Right lobe of liver (tissue), 6 donors: Measurements from ENCODE around the gene FSTL4. TPM values are rescaled to one million over a fixed set of nuclear protein-coding genes. Genes with fewer than 3 reads are reported as not detected.
"Not testable (repeated sequence)": the region's sequence is repeated elsewhere in the genome, so short reads cannot be mapped to it uniquely, and the experiment has no call there.

ENCODE experiments used
- ATAC-seq, 4 donors: fragments of 200-7000 bp; cut with Tn5 transposase; one replicate each; pipeline ENCODE4 v1.9.1; 2020; ENCODE audit warnings: mild to moderate bottlenecking in 4 of 4, moderate library complexity in 4 of 4
- DNase-seq, 3 donors: peaks; one replicate each; pipeline ENCODE4 v3.0.0-alpha.2; 2020
- H3K27ac ChIP-seq, 3 donors: fragments of 200-600 bp; one replicate each; pipeline ENCODE4 v1.8.0; 2022
- H3K27me3 ChIP-seq, 2 donors: fragments of 200-600 bp; one replicate each; pipeline ENCODE4 v1.8.0; 2022
- H3K36me3 ChIP-seq, 4 donors: fragments of 200-600 bp; sonication (generic) in 1 of 4; one replicate each; pipeline versions ENCODE4 v1.5.1 to v1.8.0; 2017 to 2022; ENCODE audit warnings: control low read depth in 1 of 4
- H3K4me1 ChIP-seq, 4 donors: fragments of 200-600 bp; sonication (generic) in 1 of 4; one replicate each; pipeline versions ENCODE4 v1.5.1 to v1.8.0; 2017 to 2022; ENCODE audit warnings: control low read depth in 1 of 4
- H3K4me3 ChIP-seq, 3 donors: fragments of 200-600 bp; one replicate each; pipeline ENCODE4 v1.8.0; 2022
- H3K9me3 ChIP-seq, 4 donors: fragments of 200-600 bp; sonication (generic) in 1 of 4; one replicate each; pipeline versions ENCODE4 v1.5.1 to v1.8.0; 2017 to 2022; ENCODE audit warnings: control low read depth in 1 of 4
- CTCF ChIP-seq, 4 donors: fragments of 200-600 bp in 3 of 4; fragments of 450-650 bp in 1 of 4; IDR thresholded peaks; one replicate each; pipeline versions ENCODE4 v1.5.1 to v1.8.0; 2016 to 2022; ENCODE audit warnings: antibody characterized with exemption in 4 of 4, mild to moderate bottlenecking in 2 of 4
- POLR2A ChIP-seq: fragments of 450-650 bp; IDR thresholded peaks from one replicate; pipeline ENCODE4 v1.6.1; 2017; ENCODE audit warnings: antibody characterized with exemption, mild to moderate bottlenecking
- WGBS: methylation state at CpG from one replicate; pipeline ENCODE4 v1.1.6; 2018; ENCODE audit warnings: low coverage, low lambda C conversion rate; ENCODE audit not compliant: insufficient coverage; ENCODE audit errors: missing lambda C conversion rate; 5-methylcytosine and 5-hydroxymethylcytosine counted together
- intact Hi-C, 2 donors: fragments of 100-400 bp; cut with DNase I; formaldehyde crosslinking; loops; one replicate each; pipeline versions ENCODE4 v1.11.2 to v1.14.1; 2022
- total RNA-seq, 6 experiments: library from RNA; depleted of rRNA in 2 of 6; stranded (reverse); fragments of >200 nt in 2 of 6; fragmentation: NEBNext Ultra II Directional in 3 of 6; extraction: Animal tissue kit (Norgen Biotek cat#: 25700) in 3 of 6; gene quantifications; one replicate each; pipeline versions ENCODE4 v1.1.0 to v1.2.4, GENCODE V29; 2016 to 2023
- donor health status: DM: no; HTN: yes; CAD: no.
- donor health status: DM: no; HTN: no; CAD: no.
- donor health status: DM: no; HTN: no; CAD: no.
- donor health status: DM: no; HTN: yes; CAD: no.
- donor health status: DM: no; HTN: yes; CAD: no.

FSTL4 gene
- total RNA-seq, 6 experiments from 2014 or later, result 0.62 to 1.3 (median 0.80) TPM; not detected in 3

- Histone ChIP-seq H3K27ac (no peak overlapping the region), H3K27me3 (no peaks in the 10 kb centered on the region), H3K9me3 (no peaks in the 10 kb centered on the region), H3K36me3 (no peaks in the 10 kb centered on the region), H3K4me3 (no peak overlapping the region), H3K4me1 (no peaks in the 10 kb centered on the region)
- TF ChIP-seq POLR2A (no peak), CTCF (IDR thresholded peaks at IDR 0.05) (no peak)
- 100% methylated on average over 1 of the region's 10 CpGs for WGBS
- intact Hi-C loops, result no loop called here
- ATAC-seq (no peak), DNase-seq (no peak)
Observed at GRCh38 chr5:133449181-133449580, 163.2 kb downstream of the FSTL4 start.

- Histone ChIP-seq H3K27me3 (no peaks in the 10 kb centered on the region), H3K9me3 (no peaks in the 10 kb centered on the region), H3K36me3 (no peaks in the 10 kb centered on the region), H3K4me3 (no peak overlapping the region), H3K27ac (no peak overlapping the region), H3K4me1 (no peaks in the 10 kb centered on the region)
- DNase-seq (no peak), ATAC-seq (no peak)
- intact Hi-C loops, result no loop called here
- TF ChIP-seq CTCF (IDR thresholded peaks at IDR 0.05) (no peak), POLR2A (no peak)
- WGBS, result 55% methylated on average over 6 of the region's 9 CpGs
Observed at GRCh38 chr5:133446440-133446839, 165.9 kb downstream of the FSTL4 start.

GRCh38 chr5:133445744-133446143 lies 166.6 kb downstream of the FSTL4 start:
- H3K9me3 ChIP-seq, result no peaks in the 10 kb centered on the region
- intact Hi-C loops, result no loop called here
- WGBS, result 27% methylated on average over 1 of the region's 1 CpG
- H3K36me3 ChIP-seq, result no peaks in the 10 kb centered on the region
- H3K27me3 ChIP-seq, result no peaks in the 10 kb centered on the region
- DNase-seq (no peak), ATAC-seq (no peak)
- H3K4me1 ChIP-seq, result no peaks in the 10 kb centered on the region
- H3K27ac ChIP-seq, result no peak overlapping the region
- TF ChIP-seq POLR2A, result no peak
- no peak for TF ChIP-seq CTCF (IDR thresholded peaks at IDR 0.05)
- no peak overlapping the region for H3K4me3 ChIP-seq

GRCh38 chr5:133445204-133445603 lies 167.1 kb downstream of the FSTL4 start:
- H3K36me3 ChIP-seq, DNase-seq, ATAC-seq, H3K27me3 ChIP-seq, intact Hi-C loops, H3K4me3 ChIP-seq, H3K4me1 ChIP-seq, H3K9me3 ChIP-seq, H3K27ac ChIP-seq: not testable (repeated sequence)
- no CpG with 5 or more reads among the region's 10 CpGs for WGBS

- Histone ChIP-seq H3K4me3 (no peak overlapping the region), H3K9me3 (no peaks in the 10 kb centered on the region), H3K4me1 (no peaks in the 10 kb centered on the region), H3K27me3 (no peaks in the 10 kb centered on the region), H3K36me3 (no peaks in the 10 kb centered on the region), H3K27ac (no peak overlapping the region)
- intact Hi-C loops, result no loop called here
- no peak for TF ChIP-seq POLR2A
- TF ChIP-seq CTCF (IDR thresholded peaks at IDR 0.05), result no peak
- WGBS, result no CpG with 5 or more reads among the region's 5 CpGs
- no peak for DNase-seq
- ATAC-seq, result no peak
Observed at GRCh38 chr5:133444711-133445110, 167.6 kb downstream of the FSTL4 start.
